ENCODE data around the gene OSBPL2. TPM values are rescaled to one million over a fixed set of nuclear protein-coding genes. Genes with fewer than 3 reads are reported as not detected.

The OSBPL2 gene
- total RNA-seq, 1 experiment from 2014 or later, result 24.0 TPM

GRCh38 chr20:62282877-62283503 is 44.7 kb downstream of the OSBPL2 start:
- in situ Hi-C loops (cut with HindIII; ENCODE audit: low pct_unique_long_range_greater_than_20kb, low sequenced_read_pairs), result loop anchor here (25.0 kb wide), 1 partner anchor 96 kb away; the partner anchor contains the start of gene MTG2
- DNase-seq (ENCODE audit: low read depth, low spot score), result no peak

- in situ Hi-C loops (cut with HindIII; ENCODE audit: low pct_unique_long_range_greater_than_20kb, low sequenced_read_pairs), result loop anchor here (25.0 kb wide), 1 partner anchor 97 kb away; the partner anchor contains the start of gene MTG2
Observed at GRCh38 chr20:62284448-62284847, 46.1 kb downstream of the OSBPL2 start.

DNA sequence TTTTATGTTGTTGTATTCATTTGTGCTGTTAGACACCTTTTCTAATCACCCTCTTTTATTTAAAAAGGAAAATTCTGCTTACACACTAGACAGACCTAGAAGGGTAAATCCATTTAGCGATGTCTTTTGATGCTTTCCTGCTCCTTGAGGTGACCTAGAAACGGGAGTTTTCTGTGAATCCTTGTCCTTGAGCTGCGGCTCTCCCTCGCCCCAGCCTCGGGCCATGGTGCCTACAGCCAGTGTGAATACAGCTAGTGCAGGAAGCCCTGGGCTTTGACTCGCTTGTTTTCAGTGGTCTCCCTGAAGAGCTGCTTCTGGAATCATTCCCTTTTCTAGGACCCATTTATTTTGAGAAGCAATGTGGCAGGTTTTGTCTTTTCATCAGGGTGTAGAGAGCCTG is 46.8 kb downstream of the OSBPL2 start:
- in situ Hi-C loops (cut with HindIII; ENCODE audit: low pct_unique_long_range_greater_than_20kb, low sequenced_read_pairs), result loop anchor here (25.0 kb wide), 1 partner anchor 98 kb away; the partner anchor contains the start of gene MTG2
- DNase-seq (ENCODE audit: low read depth, low spot score), result no peak

More at GRCh38 chr20:62284448-62284847, 46.1 kb downstream of the OSBPL2 start:
- DNase-seq (ENCODE audit: low read depth, low spot score), result no peak

DNA sequence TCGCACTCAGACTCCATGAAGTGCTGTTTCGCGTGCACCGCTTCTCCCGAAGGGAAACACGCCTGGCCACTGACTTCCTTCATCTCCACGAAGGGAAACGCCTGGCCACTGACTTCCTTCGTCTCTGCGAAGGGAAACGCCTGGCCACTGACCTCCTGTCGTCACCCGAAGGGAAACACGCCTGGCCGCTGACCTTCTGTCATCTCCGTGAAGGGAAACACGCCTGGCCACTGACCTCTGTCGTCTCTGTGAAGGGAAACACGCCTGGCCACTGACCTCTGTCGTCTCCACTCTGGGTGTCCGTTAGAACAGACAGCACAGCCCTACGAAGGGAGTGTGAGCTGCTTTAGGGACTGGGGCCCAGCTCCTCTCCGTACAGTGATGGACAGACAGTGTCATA is 47.4 kb downstream of the OSBPL2 start:
- no peak for DNase-seq (ENCODE audit: low read depth, low spot score)
- in situ Hi-C loops (cut with HindIII; ENCODE audit: low pct_unique_long_range_greater_than_20kb, low sequenced_read_pairs), result loop anchor here (25.0 kb wide), 1 partner anchor 98 kb away; the partner anchor contains the start of gene MTG2

GRCh38 chr20:62286493-62287064 is 48.3 kb downstream of the OSBPL2 start:
- in situ Hi-C loops (cut with HindIII; ENCODE audit: low pct_unique_long_range_greater_than_20kb, low sequenced_read_pairs), result loop anchor here (25.0 kb wide), 1 partner anchor 99 kb away; the partner anchor contains the start of gene MTG2

GRCh38 chr20:62287129-62287528 is 48.8 kb downstream of the OSBPL2 start:
- in situ Hi-C loops (cut with HindIII; ENCODE audit: low pct_unique_long_range_greater_than_20kb, low sequenced_read_pairs), result loop anchor here (25.0 kb wide), 1 partner anchor 100 kb away; the partner anchor contains the start of gene MTG2
- DNase-seq (ENCODE audit: low read depth, low spot score), result no peak

More at GRCh38 chr20:62286493-62287064, 48.3 kb downstream of the OSBPL2 start:
- DNase-seq (ENCODE audit: low read depth, low spot score), result no peak

DNA sequence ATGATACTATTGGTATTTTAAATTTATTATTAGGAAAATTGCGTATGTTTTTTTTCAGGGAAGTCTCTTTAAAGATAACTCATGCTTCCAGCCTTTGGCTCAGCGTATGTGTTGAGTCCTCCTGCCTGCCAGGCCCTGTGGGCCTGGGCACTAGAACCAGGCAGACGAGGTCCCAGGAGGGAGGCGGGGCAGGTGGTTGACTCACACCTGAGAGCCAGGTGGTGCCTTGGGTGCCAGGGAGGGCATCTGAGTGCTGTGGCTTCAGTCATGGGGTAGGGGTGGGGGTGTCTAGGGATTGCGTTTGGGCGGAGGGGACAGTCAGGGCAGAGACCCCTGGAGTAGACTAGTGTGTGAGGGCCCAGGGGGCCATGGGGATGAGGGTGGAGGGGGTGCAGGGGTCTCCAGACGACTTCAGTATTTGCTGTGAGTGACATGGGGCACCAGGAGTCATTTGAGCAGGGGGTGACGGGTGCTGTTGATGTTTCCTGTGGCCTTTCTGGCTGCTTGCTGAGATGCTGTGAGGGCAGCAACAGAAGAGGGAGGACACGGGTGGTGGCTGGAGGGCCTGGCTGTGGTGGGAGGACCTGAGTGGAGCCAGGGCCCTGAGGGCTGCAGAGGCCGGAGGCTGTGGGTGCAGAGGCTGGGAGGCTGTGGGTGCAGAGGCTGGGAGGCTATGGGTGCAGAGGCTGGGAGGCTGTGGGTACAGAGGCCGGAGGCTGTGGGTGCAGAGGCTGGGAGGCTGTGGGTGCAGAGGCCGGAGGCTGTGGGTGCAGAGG is 49.6 kb downstream of the OSBPL2 start:
- in situ Hi-C loops (cut with HindIII; ENCODE audit: low pct_unique_long_range_greater_than_20kb, low sequenced_read_pairs), result loop anchor here (25.0 kb wide), 1 partner anchor 101 kb away; the partner anchor contains the start of gene MTG2
- no peak for DNase-seq (ENCODE audit: low read depth, low spot score)

GRCh38 chr20:62288535-62289105 is 50.3 kb downstream of the OSBPL2 start:
- in situ Hi-C loops (cut with HindIII; ENCODE audit: low pct_unique_long_range_greater_than_20kb, low sequenced_read_pairs), result loop anchor here (25.0 kb wide), 1 partner anchor 101 kb away; the partner anchor contains the start of gene MTG2
- no peak for DNase-seq (ENCODE audit: low read depth, low spot score)

DNA sequence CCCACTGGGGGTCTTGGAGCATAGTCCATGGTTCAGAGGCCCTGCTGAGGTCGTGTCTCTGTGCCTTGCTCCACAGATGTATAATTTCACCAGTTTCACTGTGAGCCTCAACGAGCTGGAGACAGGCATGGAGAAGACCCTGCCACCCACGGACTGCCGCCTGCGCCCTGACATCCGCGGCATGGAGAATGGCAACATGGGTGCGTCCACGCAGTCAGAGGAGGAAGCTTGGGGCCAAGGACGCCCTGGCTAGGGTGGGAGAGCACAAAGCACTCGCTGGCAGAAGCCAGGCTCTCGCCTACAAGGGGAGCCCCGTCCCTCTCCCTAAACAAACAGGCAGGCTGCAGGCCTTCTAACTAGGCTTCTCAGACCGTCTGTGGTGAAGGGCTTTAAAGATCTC is 50.8 kb downstream of the OSBPL2 start:
- in situ Hi-C loops (cut with HindIII; ENCODE audit: low pct_unique_long_range_greater_than_20kb, low sequenced_read_pairs), result loop anchor here (25.0 kb wide), 1 partner anchor 102 kb away; the partner anchor contains the start of gene MTG2
- no peak for DNase-seq (ENCODE audit: low read depth, low spot score)

- in situ Hi-C loops (cut with HindIII; ENCODE audit: low pct_unique_long_range_greater_than_20kb, low sequenced_read_pairs), result loop anchor here (25.0 kb wide), 1 partner anchor 103 kb away; the partner anchor contains the start of gene MTG2
- DNase-seq (ENCODE audit: low read depth, low spot score), result no peak
Observed at GRCh38 chr20:62289898-62290297, 51.6 kb downstream of the OSBPL2 start.

- in situ Hi-C loops (cut with HindIII; ENCODE audit: low pct_unique_long_range_greater_than_20kb, low sequenced_read_pairs), result loop anchor here (25.0 kb wide), 1 partner anchor 104 kb away; the partner anchor contains the start of gene MTG2
- DNase-seq (ENCODE audit: low read depth, low spot score), result no peak
Observed at GRCh38 chr20:62291251-62292066, 53.1 kb downstream of the OSBPL2 start.

DNA sequence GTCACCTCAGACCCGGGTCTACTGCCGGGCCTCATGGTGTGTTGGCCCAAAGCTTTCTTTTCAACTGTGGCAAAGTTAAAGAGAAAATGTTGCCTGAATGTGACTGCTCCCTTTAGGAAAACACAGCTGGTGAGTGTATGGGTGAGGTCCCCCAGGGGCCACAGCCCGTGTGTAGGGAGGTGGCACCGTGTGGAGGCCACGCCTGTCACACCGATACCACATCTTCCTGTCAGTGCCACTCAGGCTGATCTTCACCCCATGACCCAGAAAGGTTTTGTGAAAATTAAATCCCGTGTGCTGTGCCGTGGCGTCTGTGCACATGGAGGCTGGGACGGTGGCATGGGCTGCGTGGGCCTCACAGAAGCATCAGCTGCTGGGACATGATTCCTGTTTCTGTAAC is 53.8 kb downstream of the OSBPL2 start:
- in situ Hi-C loops (cut with HindIII; ENCODE audit: low pct_unique_long_range_greater_than_20kb, low sequenced_read_pairs), result loop anchor here (25.0 kb wide), 1 partner anchor 105 kb away; the partner anchor contains the start of gene MTG2
- no peak for DNase-seq (ENCODE audit: low read depth, low spot score)

GRCh38 chr20:62293111-62293784 is 54.9 kb downstream of the OSBPL2 start:
- DNase-seq (ENCODE audit: low read depth, low spot score), result peak; percentile 48
- in situ Hi-C loops (cut with HindIII; ENCODE audit: low pct_unique_long_range_greater_than_20kb, low sequenced_read_pairs), result loop anchor here (25.0 kb wide), 1 partner anchor 106 kb away; the partner anchor contains the start of gene MTG2

DNA sequence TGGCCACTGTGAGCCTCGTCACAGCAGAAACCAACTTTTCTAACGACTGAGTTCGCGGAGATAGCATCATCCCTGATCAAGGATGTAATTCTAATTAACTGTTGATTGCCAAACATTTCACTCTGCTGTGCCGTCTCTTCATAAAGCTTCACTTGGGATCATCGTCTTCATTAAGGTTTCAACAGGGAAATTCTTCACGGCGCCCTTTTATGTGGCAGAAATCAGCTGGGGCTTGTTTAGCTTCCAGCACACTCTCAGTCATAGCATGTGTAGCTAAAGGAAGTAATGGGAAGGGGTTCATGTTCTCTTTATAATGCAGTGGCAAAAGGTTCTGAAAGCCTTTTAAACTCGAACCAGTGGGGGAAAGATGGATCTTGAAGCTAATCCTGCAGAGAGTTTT is 55.6 kb downstream of the OSBPL2 start:
- in situ Hi-C loops (cut with HindIII; ENCODE audit: low pct_unique_long_range_greater_than_20kb, low sequenced_read_pairs), result loop anchor here (25.0 kb wide), 1 partner anchor 107 kb away; the partner anchor contains the start of gene MTG2
- DNase-seq (ENCODE audit: low read depth, low spot score), result no peak

- in situ Hi-C loops (cut with HindIII; ENCODE audit: low pct_unique_long_range_greater_than_20kb, low sequenced_read_pairs), result loop anchor here (25.0 kb wide), 1 partner anchor 107 kb away; the partner anchor contains the start of gene MTG2
- no peak for DNase-seq (ENCODE audit: low read depth, low spot score)
Observed at GRCh38 chr20:62294516-62294915, 56.2 kb downstream of the OSBPL2 start.
